ENCODE results near the gene CD226.
"Not testable (repeated sequence)": the region's sequence is repeated elsewhere in the genome, so short reads cannot be mapped to it uniquely, and the experiment has no call there.

CD226 gene

DNA sequence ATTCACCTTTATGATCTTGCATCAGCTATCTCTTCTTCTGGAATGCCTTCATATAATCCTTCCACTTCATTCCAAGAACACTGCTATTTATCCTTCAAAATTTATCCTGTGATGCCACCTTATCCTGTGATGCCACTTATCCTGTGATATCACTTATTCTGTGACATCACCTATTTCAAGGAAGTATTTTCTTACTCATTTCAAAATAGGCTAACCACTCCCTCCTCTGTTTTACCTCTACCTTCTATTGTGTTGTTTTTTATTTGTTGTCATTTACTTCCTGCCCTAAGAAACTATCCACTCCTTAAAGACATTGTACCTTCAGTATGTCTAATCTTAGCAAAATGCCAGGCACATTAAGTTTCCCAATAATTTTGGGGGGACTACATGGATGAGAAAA is 38.8 kb downstream of the CD226 start:
- no peak for DNase-seq (ENCODE audit: low read depth)

GRCh38 chr18:69906765-69907164 is 40.9 kb downstream of the CD226 start:
- DNase-seq (ENCODE audit: low read depth) = no peak

DNA sequence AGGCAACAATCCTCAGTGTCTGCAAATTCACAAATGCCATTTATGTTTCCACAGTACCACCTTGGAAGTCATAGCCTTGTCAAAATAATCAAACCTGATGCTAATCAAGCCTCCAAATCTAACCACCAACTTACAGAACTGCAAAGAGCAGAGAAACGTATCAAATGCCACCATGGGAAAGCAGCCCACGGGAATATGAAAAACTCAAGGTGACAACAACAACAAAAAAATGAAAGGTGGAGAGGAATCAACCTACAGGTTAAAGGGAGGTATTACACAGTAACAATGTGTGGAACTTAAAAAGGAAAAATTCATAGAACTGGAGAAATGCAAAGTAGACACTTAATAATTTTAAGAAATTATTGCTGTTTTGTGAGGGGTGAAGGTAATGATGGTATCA is 46.7 kb downstream of the CD226 start:
- no peak for DNase-seq (ENCODE audit: low read depth)

- not testable (repeated sequence) for DNase-seq (ENCODE audit: low read depth)
Measured at GRCh38 chr18:69899154-69899923, 48.3 kb downstream of the CD226 start.

DNA sequence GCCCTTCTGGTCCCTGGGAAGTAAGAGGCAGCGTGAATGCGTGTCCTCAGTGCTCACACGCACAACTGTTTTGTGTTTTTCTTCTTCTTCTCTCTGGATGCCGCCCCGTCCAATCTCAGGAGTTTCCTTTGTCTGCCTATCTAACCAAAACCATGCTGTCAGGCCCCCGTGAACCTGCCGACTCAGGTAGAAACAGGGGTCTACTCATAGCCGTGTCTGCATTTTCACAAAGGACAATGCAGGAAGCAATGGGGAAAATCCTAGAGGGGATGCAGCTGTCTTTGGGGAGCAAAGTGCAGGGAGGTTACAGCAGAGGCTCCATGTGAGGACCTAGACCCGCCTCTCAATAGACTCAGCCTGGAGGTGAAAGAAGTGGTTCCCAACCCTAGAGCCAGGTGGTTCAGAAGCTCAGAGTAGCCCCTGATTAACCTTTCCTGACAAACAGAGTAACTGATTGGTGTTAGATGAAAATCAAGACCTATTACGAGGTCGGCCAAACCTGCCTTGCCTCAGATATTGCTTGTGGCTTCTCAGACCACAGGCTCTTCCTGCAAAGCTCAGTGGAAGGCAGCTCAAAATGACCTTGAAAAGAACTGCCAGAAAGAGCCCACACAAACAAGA is 49.3 kb downstream of the CD226 start:
- no peak for DNase-seq (ENCODE audit: low read depth)

- no peak for DNase-seq (ENCODE audit: low read depth)
Measured at GRCh38 chr18:69897397-69898108, 50.1 kb downstream of the CD226 start.

DNA sequence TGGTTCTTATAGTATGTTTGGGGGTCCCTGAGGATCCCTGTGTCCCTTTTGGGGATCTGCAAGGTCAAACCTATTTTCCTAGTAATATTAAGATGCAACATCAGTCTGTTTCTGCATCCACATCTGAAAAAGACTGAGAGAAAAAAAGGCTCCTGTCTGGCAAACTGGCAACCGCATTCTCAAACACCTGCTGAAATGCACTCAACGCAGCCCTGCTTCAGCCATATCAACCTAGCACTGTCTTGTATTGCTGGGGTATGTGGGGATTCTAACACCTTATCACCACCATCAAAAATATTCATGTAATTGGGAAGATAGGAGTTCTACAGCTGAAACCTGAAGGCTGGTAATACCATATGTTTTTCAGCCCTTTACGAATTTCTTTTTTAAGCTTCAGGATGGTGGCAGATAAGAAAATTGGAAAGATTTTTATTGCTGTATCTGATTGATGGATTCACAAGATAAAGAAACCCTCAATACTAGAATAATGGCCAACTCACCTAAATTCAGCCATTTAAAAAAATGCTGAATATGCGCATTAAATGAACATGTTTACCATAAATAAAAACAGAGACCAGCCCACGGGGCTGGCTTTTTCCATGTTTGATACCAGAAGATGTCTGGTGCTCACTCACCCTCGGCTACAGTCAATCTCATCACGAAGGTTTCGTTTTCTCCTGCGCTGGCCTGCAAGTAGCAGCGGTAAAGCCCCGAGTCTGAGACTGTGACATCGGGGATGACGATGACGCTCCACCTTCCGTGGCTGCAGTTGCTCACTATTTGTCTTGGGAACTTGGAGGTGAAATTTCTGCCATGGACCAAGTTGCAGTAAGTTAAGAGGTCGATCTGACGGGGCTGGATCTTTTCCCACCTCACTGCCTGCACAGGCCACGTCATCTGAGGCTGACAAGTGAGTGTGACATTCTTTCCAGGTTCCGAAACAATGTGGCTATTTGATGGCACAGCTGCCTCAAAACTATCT is 52.3 kb downstream of the CD226 start:
- no peak for DNase-seq (ENCODE audit: low read depth)

DNA sequence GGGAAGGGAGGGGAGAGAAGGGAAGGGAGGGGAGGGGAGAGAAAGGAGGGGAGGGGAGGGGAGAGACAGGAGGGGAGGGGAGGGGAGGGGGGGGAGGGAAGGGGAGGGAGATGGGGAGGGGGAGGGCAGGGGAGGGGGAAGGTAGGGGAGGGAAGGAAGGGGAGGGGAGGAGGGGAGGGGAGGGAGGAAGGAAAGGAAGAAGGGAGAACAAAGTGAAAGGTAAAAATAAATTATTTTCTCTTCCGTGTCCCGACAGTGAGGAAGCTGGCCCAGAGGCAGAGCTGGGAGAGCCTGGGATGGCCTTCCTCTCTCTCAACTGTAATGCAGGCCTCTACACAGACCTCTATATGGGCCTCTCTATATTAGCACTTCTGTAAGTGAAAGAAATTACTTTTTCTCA is 53.2 kb downstream of the CD226 start:
- DNase-seq (ENCODE audit: low read depth) = no peak

DNA sequence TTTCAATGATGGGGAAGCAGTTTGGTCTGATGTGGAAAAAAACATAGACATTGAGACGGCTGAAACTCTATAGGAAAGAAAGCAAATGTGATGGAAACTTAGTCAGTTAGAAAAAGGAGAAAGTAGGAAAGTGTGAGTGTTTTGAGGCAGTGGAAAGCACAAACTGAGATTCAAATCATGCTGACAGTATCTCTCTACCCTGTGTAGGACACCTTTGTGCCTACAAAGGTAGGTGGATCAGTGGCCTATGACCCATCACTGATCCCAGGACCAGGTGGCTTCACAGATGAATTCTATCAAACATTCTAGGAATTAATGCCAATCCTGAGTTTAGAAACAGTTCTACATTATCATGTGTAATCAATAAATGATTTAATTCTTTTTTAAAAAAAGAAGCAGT is 57.1 kb downstream of the CD226 start:
- no peak for DNase-seq (ENCODE audit: low read depth)

GRCh38 chr18:69889009-69889408 is 58.7 kb downstream of the CD226 start:
- DNase-seq (ENCODE audit: low read depth) = no peak

GRCh38 chr18:69887256-69887655 is 60.4 kb downstream of the CD226 start:
- no peak for DNase-seq (ENCODE audit: low read depth)

- no peak for DNase-seq (ENCODE audit: low read depth)
Measured at GRCh38 chr18:69885841-69886531, 61.7 kb downstream of the CD226 start.

DNA sequence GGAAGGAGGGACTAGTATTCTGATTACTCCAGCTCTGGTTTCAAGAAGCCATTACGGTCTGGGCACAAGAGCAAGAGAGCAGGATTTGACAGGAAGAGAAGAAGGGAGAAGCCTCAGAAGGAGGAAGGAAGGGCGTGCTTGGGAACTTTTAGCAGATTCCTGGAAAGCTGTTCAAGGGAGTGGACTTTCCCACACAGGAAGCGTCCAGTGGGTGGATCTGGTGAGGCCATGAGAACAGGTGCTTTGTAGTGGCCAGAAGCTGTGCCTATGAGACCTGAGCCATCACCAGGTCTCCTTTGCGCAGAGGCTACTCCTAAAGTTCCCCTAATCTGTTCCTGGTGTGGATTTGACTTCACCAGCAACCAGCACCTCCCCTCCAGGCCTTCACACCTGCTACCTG is 62.3 kb downstream of the CD226 start:
- no peak for DNase-seq (ENCODE audit: low read depth)

DNA sequence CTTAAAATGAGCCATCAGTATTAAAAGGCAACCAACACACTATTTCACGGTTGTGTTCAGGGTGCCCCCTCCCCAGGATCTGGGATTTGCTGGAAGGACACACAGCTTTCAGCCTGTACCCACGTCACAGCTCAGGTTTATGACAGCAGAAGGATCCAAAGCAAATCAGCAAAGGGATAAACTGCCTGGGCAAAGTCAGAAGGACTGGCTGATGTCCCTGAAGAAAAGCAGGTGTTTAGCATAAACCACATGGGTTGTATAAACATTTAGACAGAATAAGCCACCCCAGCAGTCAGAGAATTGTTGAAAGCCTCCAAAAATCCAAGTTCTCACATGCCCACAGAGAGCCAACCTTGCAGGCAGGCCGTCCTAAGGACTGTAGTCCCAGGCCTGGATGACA is 63.9 kb downstream of the CD226 start:
- DNase-seq (ENCODE audit: low read depth) = no peak

GRCh38 chr18:69882965-69883668 is 64.6 kb downstream of the CD226 start:
- no peak for DNase-seq (ENCODE audit: low read depth)

DNA sequence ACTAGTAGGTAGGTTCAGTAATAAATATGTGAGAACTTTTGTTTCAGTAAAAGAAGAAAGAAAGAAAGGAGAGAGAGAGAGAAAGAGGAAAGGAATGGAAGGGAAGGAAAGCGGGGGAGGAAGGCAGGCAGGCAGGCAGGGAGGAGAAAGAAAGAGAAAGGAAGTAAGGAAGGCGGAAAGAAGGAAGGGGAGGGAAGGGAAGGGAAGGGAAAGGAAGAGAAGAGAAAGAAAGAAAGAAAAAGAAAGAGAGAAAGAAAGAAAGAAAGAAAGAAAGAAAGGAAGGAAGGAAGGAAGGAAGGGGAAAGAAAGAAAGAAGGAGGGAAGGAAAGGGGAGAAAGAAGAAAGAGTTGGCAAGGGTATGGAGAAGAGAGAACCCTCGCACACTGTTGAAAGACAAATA is 67.6 kb downstream of the CD226 start:
- DNase-seq (ENCODE audit: low read depth) = no peak

DNA sequence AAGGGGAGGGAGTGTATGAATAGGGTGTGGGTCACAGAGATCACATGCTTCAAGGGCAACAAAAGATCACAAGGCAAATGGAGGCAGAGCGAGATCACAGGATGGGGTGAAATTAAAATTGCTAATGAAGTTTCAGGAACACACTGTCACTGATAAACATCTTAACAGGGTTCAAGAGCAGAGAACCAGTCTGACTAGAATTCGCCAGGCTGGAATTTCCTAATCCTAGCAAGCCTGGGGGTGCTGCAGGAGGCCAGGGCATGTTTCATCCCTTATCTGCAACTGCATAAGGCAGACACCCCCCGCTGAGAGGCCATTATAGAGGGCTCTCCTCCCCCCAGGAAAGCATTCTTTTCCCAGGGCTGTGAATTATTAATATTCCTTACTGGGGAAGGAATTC is 68.6 kb downstream of the CD226 start:
- DNase-seq (ENCODE audit: low read depth) = not testable (repeated sequence)

- no peak for DNase-seq (ENCODE audit: low read depth)
Measured at GRCh38 chr18:69878213-69878933, 69.3 kb downstream of the CD226 start.

- no peak for DNase-seq (ENCODE audit: low read depth)
Measured at GRCh38 chr18:69876490-69876889, 71.2 kb downstream of the CD226 start.

GRCh38 chr18:69874058-69874457 is 73.6 kb downstream of the CD226 start:
- DNase-seq (ENCODE audit: low read depth) = peak; percentile 10

Measured in fibroblast of gingiva (primary cell).